Neural cell (in vitro differentiated cells): ENCODE data around the gene LKAAEAR1. TPM values are rescaled to one million over a fixed set of nuclear protein-coding genes. Genes with fewer than 3 reads are reported as not detected.

Experiments used
- H2AFZ ChIP-seq: fragments of 200-600, 300-800 bp; sonication (generic), shearing (Covaris generic); 2 replicates; pipeline ENCODE4 v1.6.0; 2014; ENCODE audit warnings: low read depth, mild to moderate bottlenecking, antibody characterized with exemption, low read length, moderate library complexity
- H3F3A ChIP-seq: fragments of 200-600 bp; shearing (Covaris generic); 2 replicates; pipeline ENCODE4 v1.6.1; 2016; ENCODE audit warnings: mild to moderate bottlenecking, moderate library complexity, mixed read lengths, antibody characterized with exemption, low read length; ENCODE audit not compliant: insufficient read depth, poor library complexity, severe bottlenecking
- H3K27ac ChIP-seq: fragments of 200-600, 300-800 bp; sonication (generic), shearing (Covaris generic); 2 replicates; pipeline ENCODE4 v1.5.1; 2014; ENCODE audit warnings: mild to moderate bottlenecking, low read length, moderate library complexity
- H3K27me3 ChIP-seq: fragments of 300-800, 200-600 bp; sonication (generic), shearing (Covaris generic); 2 replicates; pipeline ENCODE4 v1.6.0; 2014; ENCODE audit warnings: mild to moderate bottlenecking, low read depth, low read length, moderate library complexity; ENCODE audit not compliant: insufficient read depth
- H3K36me3 ChIP-seq: fragments of 300-800, 200-600 bp; sonication (generic), shearing (Covaris generic); 2 replicates; pipeline ENCODE4 v1.5.1; 2014; ENCODE audit warnings: mild to moderate bottlenecking, antibody characterized with exemption, low read length, moderate library complexity; ENCODE audit not compliant: insufficient read depth
- H3K4me2 ChIP-seq: fragments of 300-800, 200-600 bp; sonication (generic), shearing (Covaris generic); 2 replicates; pipeline ENCODE4 v1.6.0; 2014; ENCODE audit warnings: mild to moderate bottlenecking, low read length
- H3K4me3 ChIP-seq: fragments of 300-800, 200-600 bp; sonication (generic), shearing (Covaris generic); 2 replicates; pipeline ENCODE4 v1.5.1; 2014; ENCODE audit warnings: mild to moderate bottlenecking, low read length, moderate library complexity
- H3K79me2 ChIP-seq: fragments of 200-600 bp; shearing (Covaris generic); replicated peaks from 2 replicates; pipeline ENCODE4 v1.6.0; 2014; ENCODE audit warnings: mild to moderate bottlenecking, low read length, moderate library complexity; ENCODE audit not compliant: insufficient read depth
- H3K9ac ChIP-seq: fragments of 300-800, 200-600 bp; sonication (generic), shearing (Covaris generic); 2 replicates; pipeline ENCODE4 v1.6.1; 2016; ENCODE audit warnings: mild to moderate bottlenecking, low read length, mixed read lengths
- H3K9me2 ChIP-seq: fragments of 200-600 bp; shearing (Covaris generic); 2 replicates; pipeline ENCODE4 v1.6.1; 2016; ENCODE audit warnings: mild to moderate bottlenecking, low read length, mixed read lengths; ENCODE audit not compliant: insufficient read depth
- H3K9me3 ChIP-seq: fragments of 200-600, 300-800 bp; sonication (generic), shearing (Covaris generic); 2 replicates; pipeline ENCODE4 v1.6.1; 2016; ENCODE audit warnings: mild to moderate bottlenecking, mixed run types, low read length, moderate library complexity, mixed read lengths
- H4K20me1 ChIP-seq: fragments of 200-600 bp; shearing (Covaris generic); 2 replicates; pipeline ENCODE4 v1.6.1; 2016; ENCODE audit warnings: mild to moderate bottlenecking, mixed run types; ENCODE audit not compliant: insufficient read depth
- CTCF ChIP-seq: fragments of 450-650 bp; IDR thresholded peaks from 2 replicates; pipeline ENCODE4 v1.5.1; 2014; ENCODE audit warnings: antibody characterized with exemption, mild to moderate bottlenecking, moderate library complexity; ENCODE audit not compliant: poor library complexity, severe bottlenecking
- EP300 ChIP-seq: fragments of 450-650 bp; conservative IDR thresholded peaks from 2 replicates; pipeline ENCODE4 v1.6.1; 2014; ENCODE audit warnings: antibody characterized with exemption, mild to moderate bottlenecking, moderate library complexity; ENCODE audit not compliant: poor library complexity, severe bottlenecking
- EZH2 ChIP-seq: fragments of 200-600, 300-800 bp; shearing (Covaris generic), sonication (generic); IDR thresholded peaks from 2 replicates; pipeline ENCODE4 v1.6.1; 2014; ENCODE audit warnings: antibody characterized with exemption, low read length, borderline replicate concordance, mild to moderate bottlenecking; ENCODE audit not compliant: insufficient read depth, poor library complexity, severe bottlenecking
- MXI1 ChIP-seq: fragments of 450-650 bp; conservative IDR thresholded peaks from 2 replicates; pipeline ENCODE4 v1.6.1; 2014; ENCODE audit warnings: antibody characterized with exemption, mild to moderate bottlenecking; ENCODE audit not compliant: poor library complexity, severe bottlenecking
- POLR2AphosphoS5 ChIP-seq: IDR thresholded peaks from 2 replicates; pipeline ENCODE4 v1.6.1; 2012
- RAD21 ChIP-seq: fragments of 450-650 bp; conservative IDR thresholded peaks from 2 replicates; pipeline ENCODE4 v1.6.1; 2014; ENCODE audit warnings: antibody characterized with exemption, mild to moderate bottlenecking, moderate library complexity
- REST ChIP-seq: IDR thresholded peaks from 2 replicates; pipeline ENCODE4 v1.6.1; 2012; ENCODE audit warnings: borderline replicate concordance
- SMC3 ChIP-seq: fragments of 450-650 bp; conservative IDR thresholded peaks from 2 replicates; pipeline ENCODE4 v1.6.1; 2014; ENCODE audit warnings: antibody characterized with exemption, mild to moderate bottlenecking, moderate library complexity; ENCODE audit not compliant: poor library complexity
- TAF1 ChIP-seq: IDR thresholded peaks from 2 replicates; pipeline ENCODE4 v1.6.1; 2012; ENCODE audit warnings: low read depth
- polyA plus RNA-seq: library from polyadenylated mRNA; depleted of rRNA; stranded (reverse); fragments of >200 nt; gene quantifications from 2 replicates; pipeline ENCODE4 v1.2.3, GENCODE V29; 2014

LKAAEAR1 gene
- polyA plus RNA-seq, 1 donor from 2014 or later: 9.3 TPM

GRCh38 chr20:64100946-64101688 is 16.9 kb upstream of the LKAAEAR1 start:
- Histone ChIP-seq H3F3A (no peaks in the 10 kb centered on the region), H3K9ac (no peak overlapping the region), H4K20me1 (no peaks in the 10 kb centered on the region), H3K27ac (no peak overlapping the region), H3K27me3 (no peaks in the 10 kb centered on the region), H3K4me3 (no peak overlapping the region), H3K9me2 (no peaks in the 10 kb centered on the region), H2AFZ (no peak overlapping the region), H3K4me2 (no peak overlapping the region), H3K9me3 (no peaks in the 10 kb centered on the region), H3K36me3 (no peaks in the 10 kb centered on the region), H3K79me2 (no peaks in the 10 kb centered on the region)
- TF ChIP-seq TAF1 (no peak), EZH2 (no peak), EP300 (no peak), MXI1 (no peak), SMC3 (no peak), RAD21 (no peak), REST (no peak), POLR2AphosphoS5 (no peak), CTCF (no peak)

- H2AFZ ChIP-seq: no peak overlapping the region
- TF ChIP-seq SMC3 (no peak), POLR2AphosphoS5 (no peak), MXI1 (no peak), EP300 (no peak), TAF1 (no peak), RAD21 (no peak), REST (no peak), EZH2 (no peak), CTCF (no peak)
- no peaks in the 10 kb centered on the region for H3K79me2 ChIP-seq
- H3K36me3 ChIP-seq: no peaks in the 10 kb centered on the region
- no peaks in the 10 kb centered on the region for H3K27me3 ChIP-seq
- H3K27ac ChIP-seq: no peak overlapping the region
- H3K9me3 ChIP-seq: no peaks in the 10 kb centered on the region
- H3K4me2 ChIP-seq: no peak overlapping the region
- H3K9ac ChIP-seq: no peak overlapping the region
- H3K4me3 ChIP-seq: no peak overlapping the region
- no peaks in the 10 kb centered on the region for H3F3A ChIP-seq
- no peaks in the 10 kb centered on the region for H4K20me1 ChIP-seq
- H3K9me2 ChIP-seq: no peaks in the 10 kb centered on the region
These were observed 16.3 kb upstream of the LKAAEAR1 start for GRCh38 chr20:64100566-64100888.
